Sigmoid colon (tissue), 4 donors: ENCODE results near the gene ATG3.

ENCODE experiments used
- CTCF ChIP-seq, 4 experiments: fragments of 450-650 bp in 3 of 4; fragments of 200-600 bp in 1 of 4; IDR thresholded peaks; one replicate each; pipeline ENCODE4 v1.5.1; 2016 to 2019; ENCODE audit warnings: antibody characterized with exemption in 4 of 4, mild to moderate bottlenecking in 3 of 4, moderate library complexity in 2 of 4
- POLR2A ChIP-seq, 2 donors: fragments of 450-650 bp; IDR thresholded peaks; one replicate each; pipeline ENCODE4 v1.6.1; 2016; ENCODE audit warnings: antibody characterized with exemption in 2 of 2, mild to moderate bottlenecking in 2 of 2, moderate library complexity in 2 of 2
- POLR2AphosphoS5 ChIP-seq, 4 donors: sonication (generic); formaldehyde crosslinking; IDR thresholded peaks; one replicate each; pipeline ENCODE4 v1.6.1; 2017; ENCODE audit warnings: antibody characterized with exemption in 4 of 4

GRCh38 chr3:112593258-112593657, 31.5 kb upstream of the ATG3 start:
- no peak for TF ChIP-seq CTCF (IDR thresholded peaks at IDR 0.05)
- no peak for TF ChIP-seq POLR2AphosphoS5 (IDR thresholded peaks at IDR 0.05)
- TF ChIP-seq POLR2A (IDR thresholded peaks at IDR 0.05): no peak
